ENCODE data around the gene PRKD2. TPM values are rescaled to one million over a fixed set of nuclear protein-coding genes. Genes with fewer than 3 reads are reported as not detected.
"Not testable (repeated sequence)": the region's sequence is repeated elsewhere in the genome, so short reads cannot be mapped to it uniquely, and the experiment has no call there.

Gene PRKD2
- total RNA-seq, 1 donor from 2014 or later, result 84.2 TPM

DNA sequence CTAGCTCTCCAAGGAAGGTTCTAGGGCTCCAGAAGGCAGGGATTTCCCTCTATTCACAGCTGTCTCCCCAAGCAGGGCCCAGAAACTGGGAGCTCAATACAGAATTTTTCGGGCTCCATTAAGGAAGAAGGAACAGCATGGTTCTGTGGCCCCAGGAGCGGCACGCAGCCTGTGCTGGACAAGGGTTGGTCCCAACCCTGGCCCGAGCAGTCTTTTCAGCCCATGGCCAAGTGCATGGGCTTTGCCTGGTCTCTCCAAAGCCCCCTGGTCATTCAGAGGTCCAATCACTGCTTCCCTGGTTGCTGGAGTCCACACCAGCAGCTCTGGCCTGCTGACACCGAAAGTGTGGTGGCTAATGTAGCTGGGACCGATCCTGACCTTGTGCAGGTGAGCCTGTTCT is 6.6 kb upstream of the PRKD2 start:
- no peak for DNase-seq

DNA sequence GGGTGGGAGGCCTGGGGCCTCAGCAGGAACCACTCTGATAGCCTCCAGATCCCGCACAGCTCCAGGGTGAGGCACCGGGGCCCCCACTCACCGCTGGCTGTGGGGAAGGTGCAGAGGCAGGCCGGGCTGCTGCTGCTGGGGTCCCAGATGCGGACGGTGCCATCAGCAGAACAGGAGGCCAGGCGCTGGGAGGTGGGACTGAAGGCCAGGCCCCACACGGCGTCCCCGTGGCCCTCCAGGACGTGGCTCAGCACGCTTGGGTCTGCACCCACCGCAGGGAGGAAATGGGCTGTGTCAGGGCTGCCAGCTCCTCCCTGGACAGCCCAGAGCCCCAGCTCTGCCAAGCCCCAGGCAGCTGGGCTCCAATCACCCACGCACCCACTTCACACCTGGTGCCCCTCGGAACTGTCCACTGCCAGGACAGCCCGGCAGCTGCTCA is 6.1 kb upstream of the PRKD2 start:
- no peak for DNase-seq

- DNase-seq, result no peak
Measured at GRCh38 chr19:46722421-46723022, 5.6 kb upstream of the PRKD2 start.

DNA sequence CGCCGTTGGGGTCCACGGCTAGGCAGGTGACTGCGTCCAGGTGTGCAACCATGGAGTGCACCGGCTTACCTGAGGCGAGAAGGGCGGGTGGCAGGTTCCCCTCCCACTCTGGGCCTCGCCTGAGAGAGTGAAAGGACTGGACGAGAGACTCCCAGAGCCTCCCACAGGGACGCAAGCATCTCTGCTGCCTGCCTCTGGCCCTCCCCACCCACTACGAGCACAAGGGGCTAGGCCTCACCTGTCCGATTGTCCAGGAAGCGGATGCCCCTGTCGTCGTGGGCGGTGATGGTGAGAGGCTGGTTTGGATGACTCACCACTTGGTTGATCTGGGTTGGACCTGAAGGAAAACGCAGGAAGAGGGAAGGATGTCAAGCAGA is 5.1 kb upstream of the PRKD2 start:
- peak; percentile 52 for DNase-seq

- DNase-seq, result peak; percentile 45
Measured at GRCh38 chr19:46721269-46722003, 4.5 kb upstream of the PRKD2 start.

GRCh38 chr19:46720503-46721239 is 3.8 kb upstream of the PRKD2 start:
- DNase-seq, result no peak

DNA sequence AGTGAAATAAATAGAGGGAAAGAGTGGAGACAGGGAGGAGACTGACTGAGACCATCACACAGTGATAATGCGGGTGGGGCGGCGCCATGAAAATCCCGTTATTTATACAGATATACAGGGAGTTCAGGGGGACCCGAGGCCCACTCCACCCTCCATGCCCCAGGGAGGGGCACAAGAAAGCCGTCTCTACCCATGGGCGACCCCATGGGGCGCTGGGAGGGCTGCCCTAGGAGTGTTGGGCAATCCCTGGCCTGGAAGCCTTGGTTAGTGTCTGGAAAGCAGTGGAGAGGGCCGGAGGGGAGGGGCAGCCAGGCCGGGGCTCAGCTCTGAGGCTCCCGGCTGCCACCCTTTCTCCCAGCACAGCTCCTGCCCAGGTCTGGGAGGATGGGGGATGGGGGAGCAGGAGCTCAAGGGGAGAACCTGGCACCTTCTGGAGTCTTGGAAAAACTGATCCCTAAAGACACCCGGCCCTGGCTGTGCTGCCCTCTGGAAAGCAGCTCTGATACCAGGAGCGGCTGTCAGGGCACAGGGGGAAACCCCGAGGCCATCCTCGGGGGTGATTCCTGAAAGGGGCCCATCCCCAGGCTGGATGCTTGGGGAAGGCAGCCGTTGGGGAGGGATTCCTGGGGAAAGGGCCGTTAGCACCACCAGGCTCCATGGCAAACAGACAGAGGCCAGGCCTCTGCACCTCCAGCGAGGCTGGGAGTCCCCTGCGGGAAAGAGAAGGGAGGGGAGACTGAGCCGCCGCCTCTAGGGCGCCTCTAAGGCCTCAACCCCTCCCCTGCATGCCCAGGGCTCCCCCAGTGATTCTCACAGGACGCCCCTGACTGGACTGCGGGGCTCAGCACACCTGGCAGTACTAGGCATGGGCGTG is 3.0 kb upstream of the PRKD2 start:
- no peak for DNase-seq

DNA sequence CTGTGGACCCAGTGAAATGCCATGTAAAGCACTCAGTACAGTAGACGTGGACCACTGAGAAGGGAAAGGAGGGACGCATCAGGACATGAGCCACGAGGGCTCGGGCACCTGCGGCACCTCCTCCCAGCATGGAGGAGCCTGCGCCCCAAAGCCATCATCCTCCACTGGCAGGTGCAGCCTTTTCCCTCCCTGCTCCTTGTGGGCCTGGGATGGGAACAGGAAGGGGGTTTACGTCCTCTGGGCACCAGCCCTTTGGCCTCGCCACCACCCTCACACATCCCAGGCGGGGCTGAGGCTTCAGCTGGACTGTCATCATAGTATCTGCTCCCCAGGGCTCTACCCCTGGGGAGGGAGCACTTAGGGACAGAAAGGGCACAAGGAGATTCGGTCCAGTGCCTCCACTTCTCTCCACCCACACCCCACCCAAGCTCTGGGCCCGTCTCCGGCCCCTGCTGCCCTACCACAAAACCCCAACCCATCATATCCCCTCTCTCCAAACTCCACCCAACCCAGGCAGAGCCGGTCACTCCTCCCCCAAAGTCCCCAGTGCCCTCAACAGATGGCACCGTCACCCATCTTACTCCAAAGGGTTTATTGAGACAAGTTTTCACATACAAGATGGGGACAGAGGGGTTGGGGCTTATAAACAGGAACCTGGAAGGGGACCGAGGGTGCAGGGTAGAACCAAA is 2.2 kb upstream of the PRKD2 start:
- no peak for DNase-seq

GRCh38 chr19:46718157-46718933 is 1.4 kb upstream of the PRKD2 start:
- DNase-seq, result peak; percentile 49

GRCh38 chr19:46717716-46718143 is 816 bp upstream of the PRKD2 start:
- DNase-seq, result no peak

GRCh38 chr19:46716672-46717033 is 261 bp downstream of the PRKD2 start:
- DNase-seq, result no peak

- DNase-seq, result no peak
Measured at GRCh38 chr19:46715975-46716671, 791 bp downstream of the PRKD2 start.

DNA sequence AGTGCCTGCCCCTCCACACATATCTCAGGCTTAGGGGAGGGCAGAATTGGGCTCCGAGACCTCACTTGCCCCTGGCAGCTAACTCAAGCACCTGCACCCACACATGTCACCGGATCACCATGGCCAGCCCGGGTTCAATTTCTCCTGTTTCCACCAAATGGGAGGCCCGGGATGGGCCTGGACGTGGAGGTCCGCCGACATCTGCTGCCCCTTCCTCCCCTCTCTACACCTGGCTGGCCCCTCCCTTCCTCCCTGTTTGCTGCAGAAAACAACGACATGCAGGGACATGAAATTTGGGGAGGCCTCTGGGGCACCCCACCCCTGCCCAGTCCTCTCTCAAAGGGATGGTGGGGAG is 1.3 kb downstream of the PRKD2 start:
- no peak for DNase-seq

- no peak for DNase-seq
Measured at GRCh38 chr19:46714444-46715106, 2.3 kb downstream of the PRKD2 start.

DNA sequence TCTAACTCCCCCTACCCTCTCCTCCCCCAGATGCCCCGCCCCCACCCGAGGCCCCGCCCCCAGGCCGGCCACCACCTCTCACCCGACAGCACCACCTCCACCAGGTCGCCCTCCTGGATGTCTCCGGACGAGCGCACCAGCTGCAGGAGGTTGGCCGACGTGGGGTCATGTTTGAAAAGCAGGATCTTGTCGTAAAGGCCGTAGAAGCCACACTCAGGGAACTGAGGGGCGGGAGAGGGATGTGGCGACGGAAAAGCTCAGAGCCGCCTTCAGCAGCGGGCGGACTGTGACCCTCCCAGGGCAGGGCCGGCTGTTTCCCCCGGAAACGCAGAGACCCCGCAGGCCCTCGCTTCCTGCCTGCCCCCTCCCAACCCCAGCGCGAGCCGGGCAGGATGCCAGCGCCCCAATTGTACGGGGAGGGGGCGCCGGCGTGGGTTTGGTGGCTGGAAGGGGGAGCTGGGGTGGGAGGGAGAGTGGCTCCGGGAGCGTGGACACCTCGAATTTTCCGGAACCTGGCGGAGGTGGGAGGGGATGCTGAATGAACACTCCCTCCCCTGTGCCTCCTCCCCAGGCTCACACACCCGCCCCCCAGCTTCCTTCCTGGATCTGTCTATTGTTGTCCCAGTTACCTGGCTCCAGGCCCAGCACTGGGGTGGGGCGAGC is 3.0 kb downstream of the PRKD2 start:
- peak; percentile 95 for DNase-seq

DNA sequence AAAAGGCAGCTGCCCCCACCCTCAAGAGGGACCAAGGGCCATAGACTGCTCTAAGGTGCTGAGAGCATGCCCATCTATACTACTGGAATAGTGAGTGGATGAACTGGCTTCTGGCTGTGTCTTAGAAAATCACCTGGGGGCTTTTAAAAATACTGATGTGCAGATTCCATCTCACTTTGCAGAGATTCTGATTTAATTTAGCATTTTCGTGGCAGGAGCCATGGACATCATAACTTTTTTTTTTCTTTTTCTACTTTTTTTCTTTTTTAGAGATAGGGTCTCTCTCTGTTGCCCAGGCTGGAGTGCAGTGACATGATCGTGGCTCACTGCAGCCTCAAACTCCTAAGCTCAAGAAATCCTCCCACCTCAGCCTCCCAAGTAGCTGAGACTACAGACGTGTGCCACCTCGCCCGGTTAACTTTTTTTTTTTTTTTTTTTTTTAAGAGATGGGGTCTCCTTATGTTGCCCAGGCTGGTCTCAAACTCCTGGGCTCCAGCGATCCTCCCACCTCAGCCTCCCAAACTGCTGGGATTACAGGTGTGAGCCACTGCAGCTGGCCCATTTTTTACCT is 4.1 kb downstream of the PRKD2 start:
- not testable (repeated sequence) for DNase-seq

GRCh38 chr19:46710687-46711086 is 6.2 kb downstream of the PRKD2 start:
- no peak for DNase-seq

DNA sequence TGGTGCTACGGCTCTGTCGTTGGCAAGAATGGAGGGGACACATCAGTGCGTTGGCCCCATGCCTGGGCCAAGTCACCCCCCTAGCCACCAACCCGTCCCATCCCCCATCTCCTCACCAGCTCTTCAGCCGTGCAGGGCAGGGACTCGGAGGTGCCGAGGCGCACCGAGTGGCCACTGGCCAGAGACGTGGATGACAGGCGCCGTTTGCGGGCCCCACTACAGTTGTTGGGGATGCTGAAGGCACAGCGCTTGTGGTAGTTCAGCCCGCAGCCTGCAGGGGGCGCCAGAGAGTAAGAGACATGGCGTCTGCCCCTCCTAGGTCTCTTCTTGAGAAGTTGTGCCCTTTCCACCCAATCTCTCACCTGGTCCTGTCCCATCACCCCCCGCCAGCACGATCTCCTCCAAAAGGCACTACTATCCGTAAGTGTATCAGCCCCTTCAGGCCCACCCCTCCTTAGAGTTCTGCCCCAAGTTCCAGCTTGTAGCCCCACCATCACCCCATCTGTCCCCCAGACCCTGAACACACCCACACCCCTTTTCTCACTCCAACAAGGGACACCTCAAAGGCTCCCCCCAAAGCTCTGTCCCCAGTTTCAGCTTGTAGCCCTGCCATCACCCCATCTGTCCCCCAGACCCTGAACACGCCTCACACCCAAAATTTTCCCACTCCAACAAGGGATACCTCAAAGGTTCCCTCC is 12.4 kb downstream of the PRKD2 start:
- DNase-seq, result peak; percentile 77

- DNase-seq, result no peak
Measured at GRCh38 chr19:46700704-46701103, 16.2 kb downstream of the PRKD2 start.

Measured in dermis blood vessel endothelial cell (primary cell).